ENCODE data around the gene GSKIP.

GSKIP gene

GRCh38 chr14:96422992-96423391, 59.7 kb downstream of the GSKIP start:
- no peaks in the 10 kb centered on the region for H3K9me3 Mint-ChIP-seq
- H3K36me3 Mint-ChIP-seq (ENCODE audit: low read depth) = no peaks in the 10 kb centered on the region
- TF ChIP-seq CTCF (IDR thresholded peaks at IDR 0.05; ENCODE audit: unreplicated experiment in 3 of 3) = no peak
- no peaks in the 10 kb centered on the region for H3K27me3 Mint-ChIP-seq (ENCODE audit: low read depth)
- peaks cover 11% of the 10 kb centered on the region for H3K4me1 Mint-ChIP-seq
- H3K27ac Mint-ChIP-seq = no peak overlapping the region
- no peak overlapping the region for H3K4me3 Mint-ChIP-seq

GRCh38 chr14:96423446-96424108, 60.3 kb downstream of the GSKIP start:
- Mint-ChIP-seq H3K4me1 (peaks cover 11% of the 10 kb centered on the region), H3K27me3 (ENCODE audit: low read depth) (no peaks in the 10 kb centered on the region)
- TF ChIP-seq CTCF (IDR thresholded peaks at IDR 0.05; ENCODE audit: unreplicated experiment in 3 of 3) = no peak

GRCh38 chr14:96424109-96424989, 61.0 kb downstream of the GSKIP start:
- Mint-ChIP-seq H3K27me3 (ENCODE audit: low read depth) (no peaks in the 10 kb centered on the region), H3K4me1 (peaks cover 11% of the 10 kb centered on the region), H3K36me3 (ENCODE audit: low read depth) (no peaks in the 10 kb centered on the region), H3K4me3 (no peak overlapping the region), H3K9me3 (peaks cover 1% of the 10 kb centered on the region), H3K27ac (no peak overlapping the region)
- peak; percentile 73 to 85 (median 75) for TF ChIP-seq CTCF (IDR thresholded peaks at IDR 0.05; ENCODE audit: unreplicated experiment in 3 of 3)

More at GRCh38 chr14:96423446-96424108, 60.3 kb downstream of the GSKIP start:
- Mint-ChIP-seq H3K9me3 (no peaks in the 10 kb centered on the region), H3K36me3 (ENCODE audit: low read depth) (no peaks in the 10 kb centered on the region), H3K27ac (no peak overlapping the region), H3K4me3 (no peak overlapping the region)

- peaks cover 5% of the 10 kb centered on the region for H3K36me3 Mint-ChIP-seq (ENCODE audit: low read depth)
- TF ChIP-seq CTCF (IDR thresholded peaks at IDR 0.05; ENCODE audit: unreplicated experiment in 3 of 3) = no peak
- H3K27me3 Mint-ChIP-seq (ENCODE audit: low read depth) = no peaks in the 10 kb centered on the region
- H3K4me3 Mint-ChIP-seq = no peak overlapping the region
- no peak overlapping the region for H3K27ac Mint-ChIP-seq
- peaks cover 11% of the 10 kb centered on the region for H3K9me3 Mint-ChIP-seq
- H3K4me1 Mint-ChIP-seq = no peaks in the 10 kb centered on the region
Measured at GRCh38 chr14:96434040-96434439, 70.7 kb downstream of the GSKIP start.

Data from nephron (organoid).